GM19328 (cell line): ENCODE measurements around the gene SNX9.
A peak's percentile ranks its signal among the peaks of the same experiment; 100 is the strongest.
"Not testable (repeated sequence)": the region's sequence is repeated elsewhere in the genome, so short reads cannot be mapped to it uniquely, and the experiment has no call there.

Experiments used
- ATAC-seq: cut with Tn5 transposase; IDR thresholded peaks from one replicate; pipeline ENCODE4 v1.9.1; 2021; ENCODE audit warnings: mild to moderate bottlenecking, moderate library complexity; ENCODE audit not compliant: unreplicated experiment

Gene SNX9

DNA sequence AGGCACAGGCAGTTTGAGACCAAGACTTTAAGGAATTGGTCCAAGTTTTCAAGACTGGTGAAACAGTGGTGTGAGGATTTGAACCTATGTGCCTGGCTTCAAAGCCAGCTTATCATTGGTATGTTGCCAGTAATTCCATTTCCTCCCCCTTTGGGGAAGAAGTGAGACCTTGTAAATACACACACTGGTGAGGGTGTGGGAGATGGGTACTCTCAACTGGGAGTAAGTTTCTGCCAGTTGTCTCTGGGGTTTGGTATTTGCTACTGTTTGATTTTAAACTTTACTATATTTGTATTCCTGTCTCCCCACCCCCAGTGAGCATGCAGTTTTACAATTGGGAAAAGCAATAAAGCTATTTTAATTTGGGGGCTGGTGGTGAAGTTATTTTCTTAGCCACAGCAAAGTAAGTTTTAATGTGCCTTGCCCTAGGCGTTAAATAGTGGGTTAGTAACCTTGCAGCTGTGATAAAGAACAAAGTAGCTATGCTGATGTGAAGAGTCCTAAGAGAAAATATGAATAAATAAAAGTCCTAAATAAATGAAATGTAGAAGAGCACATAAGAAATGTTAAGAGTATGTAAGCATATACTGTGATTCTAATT, 31.0 kb downstream of the SNX9 start:
- ATAC-seq, result no peak

GRCh38 chr6:157855325-157855724, 32.3 kb downstream of the SNX9 start:
- ATAC-seq, result no peak

- ATAC-seq, result not testable (repeated sequence)
Measured at GRCh38 chr6:157855804-157856203, 32.8 kb downstream of the SNX9 start.

- ATAC-seq, result not testable (repeated sequence)
Measured at GRCh38 chr6:157858664-157859063, 35.6 kb downstream of the SNX9 start.

- no peak for ATAC-seq
Measured at GRCh38 chr6:157859775-157860504, 36.9 kb downstream of the SNX9 start.

DNA sequence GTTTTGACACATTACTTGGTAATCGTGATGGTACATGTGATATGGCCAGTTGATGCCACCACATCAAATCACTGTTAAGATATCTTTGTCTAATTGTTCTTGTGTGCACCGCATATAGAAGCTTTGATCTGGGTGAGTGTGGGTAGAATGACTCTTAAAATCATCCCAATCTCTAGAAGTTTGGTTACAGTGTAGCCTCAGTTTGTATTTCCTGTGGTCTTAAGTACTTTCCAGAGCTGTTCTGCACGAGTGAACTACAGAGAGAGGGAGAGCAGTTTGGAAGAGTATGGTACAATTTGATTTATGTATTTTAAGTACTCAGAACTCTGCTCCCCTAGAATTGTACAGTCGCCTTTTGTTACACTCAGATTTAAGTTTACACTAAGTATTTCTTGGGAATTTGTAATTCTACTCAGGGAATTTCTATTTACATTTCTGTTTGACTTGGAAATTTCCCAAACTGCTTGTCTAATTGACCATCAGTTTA, 37.5 kb downstream of the SNX9 start:
- ATAC-seq, result no peak

DNA sequence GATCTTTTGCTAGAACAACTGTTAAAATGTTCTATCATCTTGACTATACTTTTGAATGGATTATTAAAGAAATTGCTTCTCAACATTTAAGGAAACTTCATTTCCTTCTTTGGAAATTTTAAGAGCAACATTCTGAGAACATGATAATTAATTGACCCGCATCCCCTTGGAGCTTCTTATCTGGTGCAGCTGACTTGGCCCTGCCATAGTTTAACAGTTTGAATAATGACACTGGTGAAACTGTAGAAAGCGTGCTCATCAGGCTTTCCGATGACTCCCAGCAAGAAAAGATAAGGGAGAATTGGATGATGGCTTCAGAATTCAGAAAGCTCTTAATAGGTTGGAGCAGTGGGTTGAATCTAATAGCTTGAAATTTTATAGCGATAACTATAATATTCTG, 38.1 kb downstream of the SNX9 start:
- no peak for ATAC-seq

GRCh38 chr6:157861814-157862213, 38.8 kb downstream of the SNX9 start:
- ATAC-seq, result no peak

- ATAC-seq, result no peak
Measured at GRCh38 chr6:157862706-157863105, 39.7 kb downstream of the SNX9 start.

DNA sequence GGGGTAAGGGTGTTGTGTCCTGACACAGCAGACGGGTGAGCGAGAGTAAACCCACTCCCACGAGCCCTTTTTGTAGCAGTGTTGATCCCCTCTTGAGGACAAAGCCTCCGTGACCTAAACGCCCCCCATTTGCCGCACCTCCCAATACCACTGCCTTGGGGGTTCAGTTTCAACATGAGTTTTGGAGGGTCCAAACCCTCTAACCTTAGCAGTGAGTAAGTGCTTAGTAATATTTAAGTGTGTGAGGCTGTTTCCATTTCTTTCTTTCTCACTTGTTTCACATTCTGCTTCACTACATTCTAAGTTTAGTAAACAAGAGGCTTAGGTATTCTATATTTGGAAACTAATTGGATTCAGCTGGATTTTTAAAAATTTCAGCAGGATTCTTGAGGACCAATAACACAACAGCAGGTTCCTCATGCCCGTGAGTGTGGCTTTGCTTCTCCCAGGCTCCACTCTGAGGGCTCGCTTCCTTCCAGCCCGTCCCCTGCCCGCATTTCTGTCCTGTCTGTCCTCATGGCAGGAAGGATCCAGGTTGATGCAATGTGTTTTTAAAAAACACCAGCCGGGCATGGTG, 41.2 kb downstream of the SNX9 start:
- ATAC-seq, result no peak

- no peak for ATAC-seq
Measured at GRCh38 chr6:157865249-157865648, 42.2 kb downstream of the SNX9 start.

GRCh38 chr6:157867155-157867559, 44.1 kb downstream of the SNX9 start:
- no peak for ATAC-seq

- no peak for ATAC-seq
Measured at GRCh38 chr6:157867981-157868380, 44.9 kb downstream of the SNX9 start.

GRCh38 chr6:157868835-157869234, 45.8 kb downstream of the SNX9 start:
- ATAC-seq, result no peak

- ATAC-seq, result no peak
Measured at GRCh38 chr6:157869673-157870302, 46.7 kb downstream of the SNX9 start.

GRCh38 chr6:157873735-157874344, 50.8 kb downstream of the SNX9 start:
- peak; percentile 67 for ATAC-seq

DNA sequence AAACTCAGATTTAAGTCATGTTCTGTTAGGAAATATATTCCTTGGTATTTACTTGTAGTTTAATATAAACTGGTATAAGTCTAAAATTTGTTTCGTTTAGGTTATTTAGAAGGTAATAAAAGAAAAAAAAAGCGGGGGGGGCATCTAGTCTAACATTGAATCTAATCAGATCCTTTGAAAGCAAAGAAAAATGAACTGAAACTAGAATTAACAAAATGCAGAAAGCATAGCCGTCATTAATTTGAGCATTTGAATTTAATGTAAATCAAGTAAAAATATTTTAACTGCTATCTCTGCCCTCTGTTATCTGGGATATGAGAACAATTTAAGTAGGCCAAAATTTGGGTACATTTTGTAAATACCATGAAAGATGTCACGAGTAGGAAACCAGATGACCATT, 54.1 kb downstream of the SNX9 start:
- no peak for ATAC-seq

- no peak for ATAC-seq
Measured at GRCh38 chr6:157877573-157878438, 54.8 kb downstream of the SNX9 start.

DNA sequence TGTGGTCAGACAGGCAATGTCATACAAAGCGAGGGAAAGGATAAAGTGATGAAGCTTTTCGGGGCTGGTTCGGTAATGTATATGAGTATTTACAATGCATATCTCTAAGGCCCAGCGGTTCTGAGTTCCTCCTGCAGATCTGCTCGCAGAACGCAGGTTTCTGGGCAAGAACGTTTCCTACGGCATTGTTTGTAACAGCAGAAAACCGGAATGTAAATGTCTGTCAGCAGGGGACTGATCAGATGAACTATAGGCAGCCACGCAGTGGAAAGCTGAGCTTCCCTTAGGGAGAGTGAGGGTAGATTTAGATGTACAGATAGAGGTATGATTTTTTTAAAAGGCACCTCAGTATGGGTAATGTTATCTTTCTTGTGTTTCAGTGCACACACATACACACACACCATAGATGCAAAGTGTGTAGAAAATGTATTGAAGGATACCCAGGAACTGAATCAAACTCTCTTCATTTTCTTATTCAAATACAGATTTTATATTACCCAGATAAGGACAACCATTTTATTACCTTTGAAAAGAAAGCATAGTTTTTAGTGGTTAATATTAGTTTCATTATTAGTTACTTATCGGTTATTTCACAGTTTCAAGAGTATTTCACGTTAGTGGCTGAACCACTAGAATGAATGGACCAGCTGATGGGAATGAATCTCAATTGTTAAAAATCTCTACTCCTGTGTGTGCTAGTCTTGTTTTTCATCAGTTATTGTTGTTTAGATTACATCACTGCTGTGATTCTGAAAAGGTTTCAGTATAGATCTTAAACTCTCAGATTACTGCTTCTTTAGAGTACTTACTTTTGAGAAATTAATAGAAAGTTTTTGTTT, 56.2 kb downstream of the SNX9 start:
- peak; percentile 72 for ATAC-seq
